ENCODE results near the gene CACNA1A. TPM values are rescaled to one million over a fixed set of nuclear protein-coding genes. Genes with fewer than 3 reads are reported as not detected.

Gene CACNA1A
- total and polyA plus RNA-seq, 2 of the 13 experiments (the other 11 are each of a cell fraction or from before 2014, with no cell fraction given), result not detected

- ATAC-seq, result no peak
- no peaks in the 10 kb centered on the region for H3K79me2 ChIP-seq (ENCODE audit: insufficient read depth, low read length)
- no peaks in the 10 kb centered on the region for H3K36me3 ChIP-seq (replicated peaks in 1 of 2; ENCODE audit: control insufficient read depth in 1 of 2, insufficient read depth in 2 of 2, low read length in 2 of 2)
- in situ Hi-C loops (cut with HindIII; ENCODE audit: extremely low pct_ligation_motif_present, low pct_unique_long_range_greater_than_20kb) (no loop called here), intact Hi-C loops (cut with micrococcal nuclease; ENCODE audit: unreplicated experiment) (no loop called here)
- TF ChIP-seq ERF (CRISPR knock-in tag; IDR thresholded peaks at IDR 0.05) (no peak), ZNF878 (CRISPR knock-in tag; IDR thresholded peaks at IDR 0.05) (no peak), ZNF703 (CRISPR knock-in tag; IDR thresholded peaks at IDR 0.05; ENCODE audit: borderline replicate concordance) (no peak), CC2D1A (CRISPR knock-in tag; IDR thresholded peaks at IDR 0.05) (no peak), ZNF672 (CRISPR knock-in tag; IDR thresholded peaks at IDR 0.05) (no peak), NFIC (IDR thresholded peaks at IDR 0.05; ENCODE audit: low read length) (no peak), ZNF383 (CRISPR knock-in tag; IDR thresholded peaks at IDR 0.05; ENCODE audit: borderline replicate concordance) (no peak), TERF1 (CRISPR knock-in tag; IDR thresholded peaks at IDR 0.05) (no peak), ZNF570 (CRISPR knock-in tag; IDR thresholded peaks at IDR 0.05; ENCODE audit: borderline replicate concordance) (no peak), TOPORS (CRISPR knock-in tag; IDR thresholded peaks at IDR 0.05) (no peak), THYN1 (CRISPR knock-in tag; IDR thresholded peaks at IDR 0.05; ENCODE audit: borderline replicate concordance, low read depth) (no peak), RNF2 (conservative IDR thresholded peaks at IDR 0.05; ENCODE audit: low read depth) (no peak), U2AF2 (IDR thresholded peaks at IDR 0.05; ENCODE audit: low read depth, low read length) (no peak), ZNF557 (CRISPR knock-in tag; IDR thresholded peaks at IDR 0.05) (no peak), ZNF460 (CRISPR knock-in tag; IDR thresholded peaks at IDR 0.05; ENCODE audit: borderline replicate concordance) (no peak), ZNF296 (CRISPR knock-in tag; conservative IDR thresholded peaks at IDR 0.05) (no peak), MTA3 (CRISPR knock-in tag; IDR thresholded peaks at IDR 0.05) (no peak), SSRP1 (CRISPR knock-in tag; IDR thresholded peaks at IDR 0.05) (no peak), ZNF253 (CRISPR knock-in tag; IDR thresholded peaks at IDR 0.05; ENCODE audit: borderline replicate concordance) (no peak)
- TF ChIP-seq, protein P1, sequence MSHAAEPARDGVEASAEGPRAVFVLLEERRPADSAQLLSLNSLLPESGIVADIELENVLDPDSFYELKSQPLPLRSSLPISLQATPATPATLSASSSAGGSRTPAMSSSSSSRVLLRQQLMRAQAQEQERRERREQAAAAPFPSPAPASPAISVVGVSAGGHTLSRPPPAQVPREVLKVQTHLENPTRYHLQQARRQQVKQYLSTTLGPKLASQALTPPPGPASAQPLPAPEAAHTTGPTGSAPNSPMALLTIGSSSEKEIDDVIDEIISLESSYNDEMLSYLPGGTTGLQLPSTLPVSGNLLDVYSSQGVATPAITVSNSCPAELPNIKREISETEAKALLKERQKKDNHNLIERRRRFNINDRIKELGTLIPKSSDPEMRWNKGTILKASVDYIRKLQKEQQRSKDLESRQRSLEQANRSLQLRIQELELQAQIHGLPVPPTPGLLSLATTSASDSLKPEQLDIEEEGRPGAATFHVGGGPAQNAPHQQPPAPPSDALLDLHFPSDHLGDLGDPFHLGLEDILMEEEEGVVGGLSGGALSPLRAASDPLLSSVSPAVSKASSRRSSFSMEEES (CRISPR knock-in tag; IDR thresholded peaks at IDR 0.05), result no peak
- no peak overlapping the region for H3K4me3 ChIP-seq (replicated peaks in 1 of 3; ENCODE audit: insufficient read depth in 1 of 3, low read depth in 2 of 3, low read length in 3 of 3)
- H3K27me3 ChIP-seq (ENCODE audit: control insufficient read depth in 1 of 2, insufficient read depth in 2 of 2, low read length in 2 of 2), result peaks cover 3 to 22% of the 10 kb centered on the region in 2 experiments; a peak in 2 of 5 replicates
- H4K20me1 ChIP-seq (ENCODE audit: insufficient read depth, low read length), result no peaks in the 10 kb centered on the region
- no peaks in the 10 kb centered on the region for H3K9me3 ChIP-seq (ENCODE audit: low read length)
- no peak overlapping the region for H2AFZ ChIP-seq (ENCODE audit: low read length)
- 17% methylated on average over 7 of the region's 7 CpGs for WGBS (ENCODE audit: low lambda C conversion rate)
- no peak overlapping the region for H3K27ac ChIP-seq (ENCODE audit: extremely low read length, insufficient read depth, low read length)
- ChIA-PET POLR2A (no interaction called here), CTCF (ENCODE audit: low intra/inter-chr PET ratio, low total read pairs) (no interaction called here)
- H3K9ac ChIP-seq (ENCODE audit: insufficient read depth, low read depth, low read length), result no peak overlapping the region
- no peaks in the 10 kb centered on the region for H3K4me1 ChIP-seq (ENCODE audit: insufficient read depth, low read length)
- no TSS peak for BruUV-seq (replicated peaks)
- no peak for FAIRE-seq
- no peak for DNase-seq (ENCODE audit: low spot score)
- H3K4me2 ChIP-seq (ENCODE audit: low read depth, low read length), result no peak overlapping the region
These were observed 143.0 kb downstream of the CACNA1A start for GRCh38 chr19:13363245-13363644.

All from HepG2 (cell line).